NCI-H187 (cell line): Measurements from ENCODE around the gene SETD9.

Experiments
- DNase-seq, 2 experiments: peaks; one replicate each; lab custom pipeline; 2025; lab: John Stamatoyannopoulos, UW

Gene SETD9

DNA sequence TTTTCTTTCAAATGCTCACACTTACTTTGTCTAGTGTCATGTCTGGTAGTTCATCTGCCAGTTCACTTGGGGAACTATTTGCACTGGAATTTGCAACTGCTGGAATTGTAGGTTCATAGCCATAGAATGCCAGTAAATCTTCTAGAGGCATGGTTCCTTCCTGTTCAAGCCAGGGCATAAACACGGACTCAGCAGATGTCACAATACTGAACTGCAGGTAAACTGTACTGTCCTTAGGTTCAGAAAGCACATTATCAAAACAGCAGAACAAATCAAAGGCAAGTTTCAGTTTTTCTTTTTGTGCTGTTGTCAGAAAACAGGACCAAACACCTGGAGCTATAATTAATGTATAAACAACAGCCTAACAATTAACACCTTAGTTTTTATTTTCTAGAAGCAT, 29.5 kb downstream of the SETD9 start:
- DNase-seq, result no peak

DNA sequence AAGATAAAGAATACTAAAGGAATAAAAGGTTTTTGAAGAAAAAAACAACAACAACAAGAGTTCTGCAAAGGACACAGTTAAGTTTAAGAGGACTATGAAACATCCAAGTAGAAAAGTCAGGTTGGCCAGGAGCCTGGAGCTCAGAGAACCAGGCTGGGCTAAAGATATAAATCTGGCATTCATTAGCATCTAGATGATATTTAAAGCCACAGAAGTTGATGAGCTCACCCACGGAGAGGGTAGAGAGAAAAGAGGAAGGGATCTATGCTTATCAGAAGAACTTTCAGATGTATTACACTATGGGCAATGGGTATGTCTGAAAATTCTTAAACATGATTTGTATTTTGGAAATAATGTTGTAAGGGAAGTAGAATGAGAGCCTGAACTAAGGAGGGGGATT, 32.6 kb downstream of the SETD9 start:
- DNase-seq, result no peak

DNA sequence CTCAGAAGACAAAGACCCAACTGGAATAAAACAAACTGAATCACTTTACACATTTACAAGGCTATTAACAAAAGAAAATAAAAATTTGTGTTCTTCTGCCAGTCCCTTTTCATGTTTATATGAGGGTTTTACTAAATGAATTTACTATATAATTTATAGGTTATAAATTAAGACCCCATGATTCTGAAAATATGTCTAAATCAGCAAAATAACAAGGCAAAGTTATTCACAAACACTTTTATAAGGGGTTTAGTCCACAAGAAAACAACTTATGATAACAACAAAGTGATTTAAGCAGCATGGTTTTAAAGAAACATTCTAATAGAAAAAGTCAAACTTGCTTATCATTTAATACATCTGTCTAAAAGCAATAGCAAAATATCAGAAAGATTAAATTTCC, 37.7 kb downstream of the SETD9 start:
- DNase-seq, result no peak

DNA sequence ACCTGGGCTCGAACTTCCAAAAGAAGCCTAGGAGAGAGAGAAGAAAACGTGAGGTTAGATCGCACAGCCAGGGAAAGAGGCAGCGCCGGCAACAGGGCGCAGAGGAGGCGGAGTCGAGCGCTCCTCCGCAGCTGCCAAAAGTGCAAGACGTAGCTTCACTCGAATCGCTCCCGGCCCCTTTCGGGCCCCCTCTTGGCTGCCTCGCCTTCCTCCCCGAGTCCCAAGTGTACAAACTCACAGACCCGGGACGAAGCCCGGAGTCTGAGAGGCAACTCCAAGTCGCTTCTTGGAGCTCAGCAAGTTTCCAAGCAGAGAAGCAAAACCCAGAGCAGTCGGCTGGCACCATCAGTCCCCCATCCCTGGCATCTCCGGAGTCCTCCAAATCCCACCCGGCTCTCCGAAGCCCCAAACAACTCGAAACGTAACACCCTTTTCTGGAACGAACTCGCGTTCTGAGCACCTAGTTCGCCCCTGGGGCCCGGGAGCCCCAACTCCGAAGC, 41.3 kb downstream of the SETD9 start:
- DNase-seq, result peak in 1 of 2 experiments; percentile 22

DNA sequence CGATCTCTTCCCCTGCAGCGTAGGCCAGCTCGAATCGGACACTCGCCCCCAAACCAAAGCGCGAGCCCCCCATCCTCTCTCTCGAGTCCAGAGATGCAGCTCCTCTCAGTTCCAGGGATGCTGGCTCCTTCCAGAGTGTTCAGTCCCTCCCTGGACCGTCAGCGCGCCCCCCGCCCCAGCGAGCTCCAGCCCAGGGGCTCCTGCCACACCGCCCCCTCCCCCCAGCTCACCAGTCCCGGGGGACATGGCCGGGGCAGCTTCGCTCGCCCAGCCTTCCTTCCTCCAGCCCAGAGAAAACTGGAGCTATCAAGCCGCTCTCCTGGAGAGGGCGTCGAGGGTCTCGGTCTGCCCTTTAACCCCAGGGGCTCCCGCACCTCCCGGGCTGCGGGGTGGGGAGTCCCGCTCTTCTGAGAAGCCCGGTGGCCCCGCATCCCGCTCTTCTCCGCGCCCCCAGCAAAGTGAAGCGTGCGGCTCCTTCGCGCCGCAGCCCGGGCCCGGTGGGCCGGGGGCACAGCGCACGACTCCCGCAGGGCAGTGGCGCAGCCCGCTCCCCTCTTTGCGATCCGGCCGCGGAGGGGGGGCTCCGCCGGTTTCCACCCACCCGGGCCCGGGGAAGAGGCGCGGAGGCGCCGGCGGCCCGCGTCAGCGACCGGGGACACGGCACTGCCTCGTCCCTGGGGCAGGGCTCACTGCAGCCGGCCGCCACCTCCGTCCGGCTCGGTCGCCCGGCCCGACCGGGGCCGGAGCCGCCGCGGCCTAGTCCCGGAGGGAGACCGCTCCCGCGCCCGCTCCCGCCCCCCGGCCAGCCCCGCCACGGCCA, 41.9 kb downstream of the SETD9 start:
- peak in 1 of 2 experiments; percentile 11 for DNase-seq

DNA sequence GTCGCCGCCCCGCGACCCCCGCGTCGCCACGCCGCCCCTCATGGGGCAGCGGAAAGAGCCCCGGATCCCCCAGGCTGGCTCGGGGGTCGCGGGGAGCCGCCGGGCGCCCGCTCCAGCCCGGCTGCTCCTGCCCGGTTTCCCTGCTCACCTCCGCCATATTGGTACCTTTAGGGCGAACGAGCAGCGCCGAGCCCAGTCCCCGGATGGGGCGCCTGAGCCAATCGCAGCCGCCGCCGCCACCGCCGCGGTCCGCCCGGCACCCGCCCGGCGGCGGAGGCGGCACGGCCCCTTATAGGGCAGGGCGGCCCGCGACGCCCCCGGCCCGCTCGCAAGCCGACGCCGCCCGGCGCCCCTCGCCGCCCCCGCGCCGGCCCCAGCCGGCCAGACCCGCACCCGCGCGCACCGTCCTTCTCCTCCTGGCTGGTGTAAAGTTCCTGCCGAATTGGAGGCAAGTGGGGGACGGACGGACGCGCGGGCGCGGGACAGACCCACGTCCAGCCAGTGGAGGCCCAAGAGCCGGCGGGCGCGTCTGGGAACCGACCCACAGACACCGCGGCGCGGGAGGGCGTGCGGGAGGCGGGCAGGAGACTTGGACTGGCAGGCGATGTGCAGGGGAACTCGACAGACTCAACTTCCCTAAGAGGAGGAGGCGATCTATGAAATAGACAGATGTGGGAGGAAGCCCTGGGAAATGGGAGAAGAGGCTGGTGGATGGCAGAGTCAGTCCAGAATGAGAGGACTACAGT, 42.7 kb downstream of the SETD9 start, which contains the start of gene MIER3:
Gene MIER3, minus strand, starts transcription at position 178 of the 746 bp plus-strand sequence. Its CDS starts 21 bp downstream, at position 157.
- peak in 1 of 2 experiments; percentile 57 for DNase-seq

DNA sequence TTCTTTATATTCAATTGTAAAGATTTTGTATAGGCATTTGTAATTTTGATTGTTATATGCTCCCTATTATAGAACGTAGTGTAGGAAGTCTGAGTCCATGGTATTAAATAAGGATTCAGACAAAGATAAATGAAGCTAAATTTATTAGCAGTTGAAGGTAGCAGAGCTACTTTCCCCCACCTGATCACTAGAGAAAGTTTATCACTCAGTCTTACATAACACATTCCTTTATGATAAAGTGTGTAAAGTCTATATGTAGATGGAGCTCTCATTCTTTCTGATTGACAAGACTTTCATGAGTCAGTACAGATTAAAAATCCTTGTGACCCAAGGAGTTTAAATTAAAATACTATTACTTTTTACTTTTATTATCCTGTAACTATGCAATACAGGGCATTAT, 44.9 kb downstream of the SETD9 start:
- DNase-seq, result no peak

DNA sequence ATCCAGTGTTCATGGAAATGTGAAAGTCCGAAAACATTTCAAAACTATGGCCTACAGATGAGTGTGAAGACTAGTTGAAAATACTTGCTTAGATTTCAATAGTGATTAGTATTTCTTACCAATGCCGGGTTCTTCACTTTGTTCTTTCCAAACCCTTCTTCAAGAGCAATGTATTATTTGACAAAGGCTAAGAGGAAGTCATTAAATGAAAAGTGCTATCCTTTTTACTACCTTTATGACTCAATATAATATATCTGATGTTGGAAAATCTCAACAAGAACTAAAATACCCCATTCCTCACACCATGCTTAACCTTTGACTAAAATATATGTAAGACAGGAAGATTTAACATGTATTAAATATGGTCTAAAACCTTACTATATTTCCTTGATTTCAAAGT, 49.2 kb downstream of the SETD9 start:
- no peak for DNase-seq

DNA sequence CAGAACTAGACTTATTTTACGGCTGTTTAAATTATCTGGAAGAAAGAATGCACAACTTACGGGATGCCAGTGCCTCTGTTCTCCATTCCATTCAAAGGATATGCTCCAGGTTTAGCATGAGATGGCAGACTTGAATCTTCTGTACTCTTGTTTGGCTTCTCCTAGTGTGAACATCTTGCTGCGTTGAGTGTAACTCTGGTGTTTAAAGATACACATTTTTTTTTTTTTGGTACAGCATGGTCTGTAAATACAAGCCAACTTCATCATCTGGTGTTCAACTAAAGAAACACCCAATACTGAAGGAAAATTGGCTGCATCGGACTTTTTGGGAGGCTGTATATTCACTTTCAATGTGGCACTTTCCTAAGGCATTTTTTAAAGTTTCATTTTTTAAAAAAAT, 49.9 kb downstream of the SETD9 start:
- DNase-seq, result no peak

DNA sequence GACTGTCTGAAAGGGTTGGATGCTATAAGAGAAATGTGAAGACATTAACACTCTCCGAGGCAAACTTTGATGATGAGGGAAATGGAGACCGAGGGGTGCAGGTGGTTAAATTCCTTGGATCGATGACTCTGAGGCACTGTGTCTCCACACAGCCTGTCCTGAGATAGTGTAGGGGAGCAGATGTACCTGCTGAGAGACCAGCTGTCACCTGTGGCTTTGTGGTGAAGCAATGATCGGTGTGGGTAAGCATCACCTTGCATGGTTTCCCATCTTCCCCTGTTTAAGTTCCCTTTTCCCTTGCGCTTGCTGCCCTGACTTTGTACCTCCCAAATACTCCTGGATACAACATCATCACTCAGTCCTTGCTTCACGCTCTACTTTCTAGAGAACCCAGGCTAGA, 52.4 kb downstream of the SETD9 start:
- DNase-seq, result no peak

DNA sequence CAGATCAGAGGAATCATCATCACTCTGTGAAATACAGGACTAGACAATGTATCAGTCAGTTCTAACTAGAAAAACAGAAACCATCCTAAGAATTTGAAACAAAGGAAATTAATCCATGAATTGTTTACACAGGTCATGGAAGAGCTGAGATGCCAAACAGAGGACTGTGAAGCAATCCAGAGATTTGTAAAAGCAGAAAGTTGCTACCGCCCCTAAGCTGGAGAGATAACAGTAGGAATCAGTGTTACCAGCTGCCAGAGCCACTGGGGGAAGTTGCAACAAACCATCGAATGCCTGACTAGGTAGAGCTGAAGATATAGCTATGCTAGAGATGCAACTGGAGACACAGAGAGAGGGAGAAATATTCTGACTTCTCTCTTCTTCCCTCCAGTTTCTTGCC, 52.9 kb downstream of the SETD9 start:
- no peak for DNase-seq

DNA sequence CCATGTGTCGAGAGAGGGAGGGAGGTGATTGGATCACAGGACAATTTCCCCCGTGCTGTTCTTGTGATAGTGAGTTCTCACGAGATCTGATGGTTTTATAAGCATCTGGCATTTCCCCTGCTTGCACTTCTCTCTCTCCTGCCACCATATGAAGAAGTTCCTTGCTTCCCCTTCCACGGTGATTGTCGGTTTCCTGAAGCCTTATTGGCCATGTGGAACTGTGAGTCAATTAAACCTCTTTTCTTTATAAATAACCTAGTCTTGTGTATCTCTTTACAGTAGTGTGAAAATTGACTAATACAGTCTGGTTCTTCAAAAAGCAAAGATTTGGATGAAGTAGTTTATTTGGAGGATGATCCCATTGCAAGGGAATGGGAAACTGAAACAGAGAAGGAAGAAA, 53.9 kb downstream of the SETD9 start:
- DNase-seq, result no peak

DNA sequence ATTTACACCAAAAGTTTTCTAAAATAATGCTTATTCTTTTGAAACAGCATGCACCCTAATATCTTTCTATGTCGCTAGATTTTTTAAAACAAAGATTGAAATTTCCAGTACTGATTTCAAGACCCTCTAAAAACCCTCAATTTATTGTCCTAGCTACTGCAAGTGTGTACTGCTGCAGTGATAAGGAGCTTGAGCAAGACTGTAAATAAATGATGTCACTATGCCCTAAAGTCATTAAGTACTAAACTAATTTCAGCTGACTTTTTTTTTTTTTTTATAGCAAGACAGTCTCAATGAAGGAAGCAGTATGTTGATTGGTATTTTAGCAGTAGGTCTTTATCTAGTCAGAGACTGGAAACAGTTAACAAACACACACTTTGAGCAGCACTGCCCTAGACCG, 54.8 kb downstream of the SETD9 start:
- DNase-seq, result no peak
